CD4-positive, alpha-beta memory T cell (primary cell): ENCODE data around the gene CHD1. TPM values are rescaled to one million over a fixed set of nuclear protein-coding genes. Genes with fewer than 3 reads are reported as not detected.

Source experiments
- CTCF ChIA-PET: fragments of 350-600 bp; sonication (Branson Sonifier 250); formaldehyde crosslinking; loops from one replicate; lab custom pipeline; 2021; ENCODE audit warnings: inconsistent platforms; ENCODE audit not compliant: partially characterized antibody; lab: Charles Lee
- POLR2A ChIA-PET: fragments of 350-600 bp; sonication (Branson Sonifier 250); formaldehyde crosslinking; loops from one replicate; lab custom pipeline; 2021; ENCODE audit not compliant: partially characterized antibody; lab: Charles Lee
- DNase-seq, 5 donors: peaks; one replicate each; pipeline versions ENCODE4 v3.0.0 to v3.0.0-alpha.2; 2020 to 2022; ENCODE audit warnings: mixed read lengths in 1 of 5
- H3K27ac ChIP-seq: one replicate; pipeline ENCODE4 v1.7.0; 2013; ENCODE audit warnings: low read depth, low read length
- H3K27me3 ChIP-seq: 2 replicates; pipeline ENCODE4 v1.7.0; 2013; ENCODE audit warnings: mild to moderate bottlenecking, low read length, moderate library complexity; ENCODE audit not compliant: insufficient read depth
- H3K36me3 ChIP-seq: 2 replicates; pipeline ENCODE4 v1.7.0; 2013; ENCODE audit warnings: mild to moderate bottlenecking, low read length, moderate library complexity; ENCODE audit not compliant: insufficient read depth
- H3K4me1 ChIP-seq: 2 replicates; pipeline ENCODE4 v1.7.0; 2013; ENCODE audit warnings: mild to moderate bottlenecking, low read length, moderate library complexity; ENCODE audit not compliant: insufficient read depth
- H3K4me3 ChIP-seq, 2 donors: one replicate each; pipeline ENCODE4 v1.7.0; 2013; ENCODE audit warnings: low read length in 2 of 2, mild to moderate bottlenecking in 1 of 2
- H3K9me3 ChIP-seq, 2 donors: one replicate each; pipeline ENCODE4 v1.7.0; 2013; ENCODE audit warnings: low read length in 2 of 2, control low read depth in 1 of 2; ENCODE audit not compliant: control insufficient read depth in 1 of 2
- H3K27ac Mint-ChIP-seq, 7 donors: one replicate each; pipeline ENCODE4 v1.8.0; 2020 to 2021; ENCODE audit warnings: mixed read lengths in 7 of 7, mild to moderate bottlenecking in 6 of 7, inconsistent platforms in 3 of 7, moderate library complexity in 3 of 7
- H3K27me3 Mint-ChIP-seq, 2 donors: one replicate each; pipeline ENCODE4 v1.8.0; 2020 to 2021; ENCODE audit warnings: mixed read lengths in 2 of 2
- H3K36me3 Mint-ChIP-seq, 2 donors: one replicate each; pipeline ENCODE4 v1.8.0; 2020 to 2021; ENCODE audit warnings: mixed read lengths in 2 of 2, inconsistent platforms in 1 of 2, mild to moderate bottlenecking in 1 of 2
- H3K4me1 Mint-ChIP-seq, 4 donors: one replicate each; pipeline ENCODE4 v1.8.0; 2020 to 2021; ENCODE audit warnings: mixed read lengths in 4 of 4, mild to moderate bottlenecking in 1 of 4
- H3K4me3 Mint-ChIP-seq, 8 donors: one replicate each; pipeline ENCODE4 v1.8.0; 2020 to 2021; ENCODE audit warnings: mixed read lengths in 8 of 8, mild to moderate bottlenecking in 7 of 8, moderate library complexity in 6 of 8, inconsistent platforms in 3 of 8
- H3K9me3 Mint-ChIP-seq, 8 donors: one replicate each; pipeline ENCODE4 v1.8.0; 2020 to 2021; ENCODE audit warnings: mixed read lengths in 8 of 8, mild to moderate bottlenecking in 5 of 8, inconsistent platforms in 3 of 8, moderate library complexity in 1 of 8
- intact Hi-C: fragments of 100-400 bp; cut with micrococcal nuclease; formaldehyde crosslinking; loops from one replicate; pipeline ENCODE4 v1.15.1; 2023
- polyA plus RNA-seq, 2 donors: library from polyadenylated mRNA; unstranded; fragments of 300-500 nt; fragmentation: Illumina TruSeq; gene quantifications; one replicate each; pipeline ENCODE4 v1.2.3, GENCODE V29; 2021
- total RNA-seq, 2 experiments: library from RNA; stranded (reverse); gene quantifications; one replicate each; pipeline ENCODE4 v1.2.3, GENCODE V29; 2021

CHD1 gene
- total and polyA plus RNA-seq, 4 experiments from 2014 or later, result 6.6 to 93.9 (median 53.2) TPM

- Mint-ChIP-seq H3K9me3 (peaks cover 0 to 14% (median 7%) of the 10 kb centered on the region in 8 donors), H3K4me3 (no peak overlapping the region), H3K27me3 (no peaks in the 10 kb centered on the region), H3K27ac (no peak overlapping the region), H3K36me3 (peaks cover 0 to 3% of the 10 kb centered on the region in 2 donors), H3K4me1 (peaks cover 0 to 5% (median 3%) of the 10 kb centered on the region in 4 donors)
- intact Hi-C loops, result no loop called here
- ChIA-PET POLR2A (no interaction called here), CTCF (no interaction called here)
- Histone ChIP-seq H3K36me3 (no peaks in the 10 kb centered on the region), H3K4me1 (no peaks in the 10 kb centered on the region), H3K9me3 (no peaks in the 10 kb centered on the region), H3K27me3 (no peaks in the 10 kb centered on the region), H3K4me3 (no peak overlapping the region), H3K27ac (no peak overlapping the region)
- DNase-seq, result no peak
Observed at GRCh38 chr5:98843481-98843880, 85.3 kb downstream of the CHD1 start.

GRCh38 chr5:98840946-98841345, 87.9 kb downstream of the CHD1 start:
- ChIA-PET CTCF (interaction anchor here (2.8 kb wide), 1 partner anchor 9 kb away, joined by 10 read pairs; no protein-coding TSS in a partner anchor), POLR2A (no interaction called here)
- DNase-seq, result no peak
- Histone ChIP-seq H3K4me1 (no peaks in the 10 kb centered on the region), H3K27me3 (no peaks in the 10 kb centered on the region), H3K27ac (no peak overlapping the region), H3K9me3 (no peaks in the 10 kb centered on the region), H3K36me3 (no peaks in the 10 kb centered on the region), H3K4me3 (no peak overlapping the region)
- intact Hi-C loops, result no loop called here
- no peaks in the 10 kb centered on the region for H3K27me3 Mint-ChIP-seq
- H3K9me3 Mint-ChIP-seq, result peaks cover 0 to 14% (median 7%) of the 10 kb centered on the region in 8 donors
- H3K4me3 Mint-ChIP-seq, result no peak overlapping the region
- peaks cover 0 to 18% of the 10 kb centered on the region in 2 donors for H3K36me3 Mint-ChIP-seq
- H3K27ac Mint-ChIP-seq, result no peak overlapping the region
- H3K4me1 Mint-ChIP-seq, result peaks cover 0 to 5% (median 3%) of the 10 kb centered on the region in 4 donors

GRCh38 chr5:98839469-98840383, 89.1 kb downstream of the CHD1 start:
- ChIA-PET POLR2A (no interaction called here), CTCF (interaction anchor here (0.6 to 2.8 kb wide), 3 partner anchors 8 to 36 kb away, joined by 3 to 10 read pairs (median 4); no protein-coding TSS in a partner anchor)
- Mint-ChIP-seq H3K4me3 (peak overlapping the region in 6 of 8 donors; percentile 7 to 61 (median 33)), H3K36me3 (peaks cover 0 to 18% of the 10 kb centered on the region in 2 donors), H3K9me3 (peaks cover 0 to 14% (median 4%) of the 10 kb centered on the region in 8 donors), H3K4me1 (peaks cover 0 to 5% (median 3%) of the 10 kb centered on the region in 4 donors), H3K27ac (no peak overlapping the region), H3K27me3 (no peaks in the 10 kb centered on the region)
- no peaks in the 10 kb centered on the region for H3K36me3 ChIP-seq
- peak in 2 of 5 donors; percentile 7 to 11 for DNase-seq
- no peaks in the 10 kb centered on the region for H3K9me3 ChIP-seq
- no peaks in the 10 kb centered on the region for H3K27me3 ChIP-seq
- intact Hi-C loops, result no loop called here
- no peak overlapping the region for H3K27ac ChIP-seq
- H3K4me3 ChIP-seq, result no peak overlapping the region
- H3K4me1 ChIP-seq, result no peaks in the 10 kb centered on the region

GRCh38 chr5:98836175-98836574, 92.6 kb downstream of the CHD1 start:
- peaks cover 0 to 5% (median 3%) of the 10 kb centered on the region in 4 donors for H3K4me1 Mint-ChIP-seq
- no peaks in the 10 kb centered on the region for H3K9me3 Mint-ChIP-seq
- H3K4me3 Mint-ChIP-seq, result no peak overlapping the region
- H3K27me3 Mint-ChIP-seq, result no peaks in the 10 kb centered on the region
- no peak for DNase-seq
- no peak overlapping the region for H3K27ac ChIP-seq
- CTCF ChIA-PET, result no interaction called here
- peaks cover 0 to 27% of the 10 kb centered on the region in 2 donors for H3K36me3 Mint-ChIP-seq
- no peaks in the 10 kb centered on the region for H3K4me1 ChIP-seq
- H3K9me3 ChIP-seq, result no peaks in the 10 kb centered on the region
- H3K27me3 ChIP-seq, result no peaks in the 10 kb centered on the region
- no peak overlapping the region for H3K4me3 ChIP-seq
- intact Hi-C loops, result no loop called here
- POLR2A ChIA-PET, result no interaction called here
- no peak overlapping the region for H3K27ac Mint-ChIP-seq
- no peaks in the 10 kb centered on the region for H3K36me3 ChIP-seq

- Mint-ChIP-seq H3K27ac (no peak overlapping the region), H3K27me3 (no peaks in the 10 kb centered on the region), H3K4me3 (no peak overlapping the region), H3K36me3 (no peaks in the 10 kb centered on the region), H3K4me1 (no peaks in the 10 kb centered on the region), H3K9me3 (no peaks in the 10 kb centered on the region)
- POLR2A ChIA-PET, result no interaction called here
- no peaks in the 10 kb centered on the region for H3K4me1 ChIP-seq
- intact Hi-C loops, result loop anchor here (5.0 kb wide), 1 partner anchor 1665 kb away; no protein-coding TSS in a partner anchor
- no peaks in the 10 kb centered on the region for H3K27me3 ChIP-seq
- H3K9me3 ChIP-seq, result no peaks in the 10 kb centered on the region
- no peaks in the 10 kb centered on the region for H3K36me3 ChIP-seq
- no peak overlapping the region for H3K4me3 ChIP-seq
- H3K27ac ChIP-seq, result no peak overlapping the region
- no peak for DNase-seq
- CTCF ChIA-PET, result no interaction called here
Observed at GRCh38 chr5:98827588-98828284, 101.1 kb downstream of the CHD1 start.

GRCh38 chr5:98827161-98827560, 101.6 kb downstream of the CHD1 start:
- H3K4me3 ChIP-seq, result no peak overlapping the region
- no peaks in the 10 kb centered on the region for H3K4me1 ChIP-seq
- ChIA-PET CTCF (no interaction called here), POLR2A (no interaction called here)
- no peaks in the 10 kb centered on the region for H3K9me3 Mint-ChIP-seq
- H3K36me3 ChIP-seq, result no peaks in the 10 kb centered on the region
- no peak overlapping the region for H3K27ac Mint-ChIP-seq
- intact Hi-C loops, result loop anchor here (5.0 kb wide), 1 partner anchor 1665 kb away; no protein-coding TSS in a partner anchor
- no peak overlapping the region for H3K4me3 Mint-ChIP-seq
- peak in 3 of 5 donors; percentile 5 to 16 (median 14) for DNase-seq
- H3K36me3 Mint-ChIP-seq, result no peaks in the 10 kb centered on the region
- no peak overlapping the region for H3K27ac ChIP-seq
- H3K4me1 Mint-ChIP-seq, result no peaks in the 10 kb centered on the region
- H3K9me3 ChIP-seq, result no peaks in the 10 kb centered on the region
- H3K27me3 Mint-ChIP-seq, result no peaks in the 10 kb centered on the region
- no peaks in the 10 kb centered on the region for H3K27me3 ChIP-seq
